ENCODE results near the gene IFNL3.
"Not testable (repeated sequence)": the region's sequence is repeated elsewhere in the genome, so short reads cannot be mapped to it uniquely, and the experiment has no call there.

The IFNL3 gene

DNA sequence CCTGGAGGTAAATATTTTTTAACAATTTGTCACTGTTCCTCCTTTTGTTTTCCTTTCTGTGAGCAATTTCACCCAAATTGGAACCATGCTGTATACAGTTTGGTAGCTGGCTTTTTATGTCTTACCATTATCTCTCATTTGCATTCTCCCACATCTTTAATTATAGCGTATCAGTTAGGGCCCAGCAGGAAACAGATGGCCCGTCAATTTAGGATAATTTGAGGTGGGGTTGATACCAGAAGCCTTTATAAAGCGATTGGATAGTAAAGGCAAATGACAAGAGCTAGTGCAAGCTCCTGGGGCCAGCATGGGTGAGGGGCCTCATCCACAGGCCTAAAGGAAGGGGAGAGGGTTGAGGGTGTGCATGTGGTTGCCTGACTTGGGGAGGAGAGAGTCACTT is 7.7 kb upstream of the IFNL3 start:
- no peak for DNase-seq

GRCh38 chr19:39251846-39252245 is 7.0 kb upstream of the IFNL3 start:
- DNase-seq, result no peak

DNA sequence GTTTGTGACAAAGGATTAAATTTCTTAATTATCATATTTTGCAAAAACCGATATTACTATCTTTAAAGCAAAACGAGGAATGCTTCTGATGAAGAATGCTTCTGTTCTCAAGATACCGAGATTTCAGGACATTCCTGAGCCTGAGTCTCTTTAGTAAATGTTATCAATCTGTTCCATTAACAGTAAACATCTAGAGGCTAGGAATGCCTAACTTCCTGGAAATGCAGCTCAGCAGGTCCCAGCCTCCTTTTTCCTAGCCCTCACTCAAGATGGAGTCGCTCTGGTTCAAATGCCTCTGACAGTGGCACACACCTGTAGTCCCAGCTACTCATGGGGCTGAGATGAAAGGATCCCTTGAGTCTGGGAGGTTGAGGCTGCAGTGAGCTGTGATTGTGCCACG is 6.3 kb upstream of the IFNL3 start:
- DNase-seq, result no peak

DNA sequence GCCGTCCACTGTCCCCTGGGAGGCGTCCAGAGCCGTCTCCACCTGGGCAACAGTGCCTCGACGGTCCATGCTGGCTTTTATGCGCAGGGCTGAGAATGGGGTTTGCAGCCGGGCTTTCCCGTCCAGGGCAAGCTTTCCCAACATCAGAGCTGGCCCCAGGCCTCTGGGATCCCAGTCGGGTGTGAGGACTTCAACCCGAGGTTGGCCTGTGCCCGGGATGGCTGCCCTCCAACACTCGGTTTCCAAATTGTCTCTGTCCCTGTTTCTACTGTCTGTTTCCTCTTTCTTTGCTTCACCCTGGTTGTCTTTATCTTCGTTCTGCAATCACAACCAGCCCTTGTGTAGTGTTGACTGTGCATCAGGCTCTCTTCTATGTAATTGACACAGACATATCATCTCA is 4.0 kb upstream of the IFNL3 start, which contains the start of gene IFNL4:
TSS of gene IFNL4 (minus strand) at position 51 of the 400 bp plus-strand sequence.
- DNase-seq, result no peak

- DNase-seq, result no peak
Observed at GRCh38 chr19:39247701-39248664, 3.2 kb upstream of the IFNL3 start.

DNA sequence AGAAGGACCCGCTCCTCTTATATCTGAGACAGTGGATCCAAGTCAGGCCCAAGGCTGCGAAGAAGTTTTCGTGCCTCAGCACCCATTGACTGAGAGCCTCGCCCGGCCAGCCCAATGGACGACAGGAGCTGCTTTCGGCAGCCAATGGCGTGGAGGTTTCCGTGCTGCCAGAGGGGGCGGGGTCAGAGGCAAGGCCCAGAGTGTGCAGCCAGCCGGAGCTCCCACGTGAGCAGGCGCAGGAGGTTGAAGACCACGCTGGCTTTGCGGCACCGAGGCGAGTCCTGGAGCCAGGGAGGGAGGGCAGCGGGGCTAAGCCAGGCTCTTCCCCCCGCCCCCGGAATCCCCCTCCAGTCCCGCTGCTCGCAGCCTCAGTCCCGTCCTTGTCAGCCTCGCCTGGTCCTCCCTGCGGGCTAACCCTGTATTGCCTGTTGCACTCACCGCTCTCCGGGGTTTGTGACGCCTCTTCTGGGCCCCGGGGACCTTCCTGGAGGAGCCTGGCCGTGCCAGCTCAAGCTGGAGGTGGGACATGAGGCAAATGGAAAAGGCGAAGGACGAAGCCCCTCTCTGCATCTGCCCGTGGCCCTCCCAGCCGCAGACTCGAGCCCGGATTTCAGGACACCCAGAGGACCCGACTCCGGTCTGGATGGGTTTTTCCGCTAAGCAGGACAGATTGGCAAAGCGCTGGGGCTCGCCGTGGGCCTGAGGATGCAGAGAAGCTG is 2.3 kb upstream of the IFNL3 start:
- DNase-seq, result no peak

GRCh38 chr19:39245166-39245565 is 360 bp upstream of the IFNL3 start:
- not testable (repeated sequence) for DNase-seq

- DNase-seq, result not testable (repeated sequence)
Observed at GRCh38 chr19:39243741-39244140, 1.1 kb downstream of the IFNL3 start.

GRCh38 chr19:39240421-39240820 is 4.4 kb downstream of the IFNL3 start:
- DNase-seq, result no peak

DNA sequence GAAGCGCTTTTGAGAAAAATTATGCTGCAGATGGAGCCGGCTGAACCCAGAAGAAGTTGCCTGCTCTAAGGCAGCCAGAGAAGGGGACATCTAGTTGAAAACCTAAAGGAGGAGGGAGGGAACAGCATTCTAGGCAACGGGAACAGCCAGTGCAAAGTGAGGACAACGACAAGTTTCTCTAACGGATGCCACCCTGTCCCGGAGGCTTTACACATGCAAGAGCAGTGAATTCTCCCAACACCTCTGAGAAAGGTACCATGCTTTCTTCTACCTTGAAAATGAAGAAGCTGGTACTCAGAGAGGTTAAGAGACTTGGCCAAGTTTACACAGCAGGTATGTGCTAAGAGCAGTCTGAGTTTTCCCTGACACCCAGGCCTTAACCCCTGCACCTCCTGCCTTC is 5.9 kb downstream of the IFNL3 start:
- DNase-seq, result no peak

- no peak for DNase-seq
Observed at GRCh38 chr19:39238209-39238608, 6.6 kb downstream of the IFNL3 start.

DNA sequence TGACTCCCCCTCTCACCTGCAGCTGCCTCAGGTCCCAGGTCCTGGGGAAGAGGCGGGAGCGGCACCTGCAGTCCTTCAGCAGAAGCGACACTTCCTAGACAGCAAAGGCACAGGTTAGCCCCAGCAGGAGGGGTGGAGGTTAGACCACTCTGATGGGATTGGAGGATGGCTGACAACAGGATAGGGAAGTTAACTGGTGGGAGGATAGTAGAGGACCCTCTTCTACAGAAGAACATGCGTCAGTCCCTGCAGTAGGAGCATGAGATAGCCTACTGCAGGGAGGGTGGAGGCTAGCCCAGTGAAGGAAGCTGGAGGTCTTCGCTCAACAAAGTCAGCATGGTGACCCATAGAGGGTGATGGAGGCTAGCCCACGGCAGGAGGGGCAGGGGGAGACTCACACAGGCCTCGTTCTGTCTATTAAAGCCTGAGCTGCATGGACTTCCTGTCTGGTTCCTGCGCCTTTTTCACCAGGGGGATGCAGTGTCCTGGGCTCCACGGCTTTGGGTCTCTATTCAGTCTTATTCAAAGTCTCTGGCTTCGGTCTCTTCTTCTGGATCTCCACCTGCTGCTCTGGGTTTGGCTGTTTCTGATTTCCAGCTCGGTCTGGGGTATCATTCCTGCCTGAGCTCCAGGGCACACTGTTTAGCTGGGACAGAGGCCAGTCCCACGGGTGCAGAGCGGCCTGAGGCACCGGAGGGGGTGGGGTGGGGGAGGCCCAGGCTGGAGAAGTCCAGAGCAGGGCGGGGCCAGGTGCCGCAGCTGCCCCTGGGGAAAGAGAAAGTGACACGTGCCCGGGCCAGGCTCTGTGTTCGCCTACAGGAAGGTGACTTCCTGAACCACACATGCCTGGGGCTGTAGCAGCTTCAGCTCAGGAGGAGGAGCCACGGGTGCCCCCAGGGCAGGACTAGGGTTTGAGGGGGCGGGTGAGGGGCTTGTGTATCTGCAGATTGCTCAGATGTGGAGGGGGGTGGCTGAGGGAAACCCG is 7.3 kb downstream of the IFNL3 start:
- DNase-seq, result no peak

- no peak for DNase-seq
Observed at GRCh38 chr19:39236527-39236926, 8.3 kb downstream of the IFNL3 start.

DNA sequence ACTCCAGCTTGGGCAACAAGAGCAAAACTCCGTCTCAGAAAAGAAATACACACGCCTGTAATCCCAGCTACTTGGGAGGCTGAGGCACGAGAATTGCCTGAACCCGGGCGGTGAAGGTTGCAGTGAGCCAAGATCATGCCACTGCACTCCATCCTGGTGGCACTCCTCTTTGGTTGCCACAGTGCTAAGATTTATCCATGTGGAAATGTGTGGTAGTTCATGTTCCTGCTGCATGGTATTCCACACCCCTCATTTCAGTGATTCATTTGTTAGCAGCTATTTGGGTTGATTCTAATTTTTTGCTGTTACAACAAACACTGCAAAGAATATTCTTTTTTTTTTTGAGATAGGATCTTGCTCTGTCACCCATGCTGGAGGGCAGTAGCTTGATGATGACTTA is 12.1 kb downstream of the IFNL3 start:
- DNase-seq, result no peak

DNA sequence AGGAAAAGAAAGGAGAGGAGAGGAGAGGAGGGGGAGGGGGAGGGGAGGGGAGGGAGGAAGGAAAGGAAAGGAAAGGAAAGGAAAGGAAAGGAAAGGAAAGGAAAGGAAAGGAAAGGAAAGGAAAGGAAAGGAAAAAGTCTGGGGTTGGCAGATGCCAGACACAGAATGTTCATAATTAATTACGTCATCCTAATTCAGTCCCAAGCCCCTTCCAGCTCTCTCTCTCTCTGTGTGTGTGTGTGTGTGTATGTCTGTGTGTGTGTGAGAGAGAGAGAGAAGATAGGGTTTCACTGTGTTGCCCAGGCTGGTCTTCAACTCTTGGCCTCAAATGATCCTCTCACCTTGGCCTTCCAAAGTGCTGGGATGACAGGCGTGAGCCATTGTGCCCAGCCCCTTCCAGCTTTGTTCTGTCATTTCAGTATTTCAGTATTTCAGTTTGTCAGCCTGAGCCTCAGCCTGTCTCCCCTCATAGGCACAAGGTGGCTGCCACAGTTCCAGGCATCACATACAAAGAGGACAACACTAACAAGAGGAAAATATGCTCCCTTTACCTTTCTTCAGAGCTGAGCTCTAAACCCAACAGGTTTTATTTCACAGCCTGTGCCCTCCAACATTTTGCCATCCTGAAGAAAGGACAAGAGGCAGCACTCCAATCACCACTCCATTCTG is 14.6 kb downstream of the IFNL3 start:
- DNase-seq, result no peak

GRCh38 chr19:39224910-39225309 is 19.9 kb downstream of the IFNL3 start:
- no peak for DNase-seq

GRCh38 chr19:39223703-39224279 is 21.0 kb downstream of the IFNL3 start:
- DNase-seq, result no peak

GRCh38 chr19:39219108-39219507 is 25.7 kb downstream of the IFNL3 start:
- not testable (repeated sequence) for DNase-seq

DNA sequence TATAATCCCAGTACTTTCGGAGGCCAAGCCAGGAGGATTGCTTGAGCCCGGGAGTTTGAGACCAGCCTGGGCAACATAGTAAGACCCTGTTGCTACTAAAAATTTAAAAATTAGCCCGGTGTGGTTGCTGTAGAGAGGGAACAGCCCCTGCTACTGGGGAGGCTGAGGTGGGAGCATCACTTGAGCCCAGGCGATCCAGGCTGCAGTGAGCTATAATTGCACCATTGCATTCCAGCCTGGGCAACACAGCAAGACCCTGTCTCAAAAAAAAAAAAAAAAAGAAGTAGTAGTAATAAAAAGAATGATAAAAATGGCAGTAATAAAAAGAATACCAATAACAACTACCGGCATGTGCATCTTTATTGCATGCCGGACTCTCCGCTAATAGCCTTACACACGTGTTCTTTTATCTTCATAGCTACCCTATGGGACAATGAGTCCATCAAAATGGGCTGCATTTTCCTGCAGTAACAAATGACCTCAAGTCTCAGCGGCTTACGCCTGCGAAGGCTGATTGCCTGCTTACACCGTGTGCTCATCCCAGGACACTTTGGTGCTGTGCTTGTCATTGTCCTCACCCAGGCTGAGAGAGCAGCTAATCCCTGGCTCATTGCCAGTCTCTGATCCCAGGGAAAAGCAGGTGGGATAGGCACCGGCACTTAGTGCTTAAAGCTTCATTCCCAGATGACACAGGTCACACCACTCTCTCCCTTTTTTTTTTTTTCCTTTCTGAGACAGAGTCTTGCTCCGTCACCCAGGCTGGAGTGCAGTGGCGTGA is 26.4 kb downstream of the IFNL3 start:
- DNase-seq, result no peak

GRCh38 chr19:39217094-39217493 is 27.7 kb downstream of the IFNL3 start:
- no peak for DNase-seq

GRCh38 chr19:39215323-39215722 is 29.5 kb downstream of the IFNL3 start:
- not testable (repeated sequence) for DNase-seq

All from amniotic stem cell (primary cell).